Mesothelial cell of epicardium (in vitro differentiated cells): ENCODE results near the gene CSRNP2. TPM values are rescaled to one million over a fixed set of nuclear protein-coding genes. Genes with fewer than 3 reads are reported as not detected.

Experiments
- DNase-seq, 2 experiments: peaks; one replicate each; pipeline ENCODE4 v3.0.0; 2021; ENCODE audit warnings: low spot score in 2 of 2; ENCODE audit not compliant: unreplicated experiment in 2 of 2
- H3K27ac Mint-ChIP-seq: 2 replicates; pipeline ENCODE4 v1.8.0; 2021; ENCODE audit warnings: mixed read lengths
- H3K27me3 Mint-ChIP-seq: 2 replicates; pipeline ENCODE4 v1.8.0; 2021; ENCODE audit warnings: low read depth, mixed read lengths
- H3K36me3 Mint-ChIP-seq: 2 replicates; pipeline ENCODE4 v1.8.0; 2021; ENCODE audit warnings: mixed read lengths
- H3K4me1 Mint-ChIP-seq: 2 replicates; pipeline ENCODE4 v1.8.0; 2021; ENCODE audit warnings: mixed read lengths
- H3K4me3 Mint-ChIP-seq: 2 replicates; pipeline ENCODE4 v1.8.0; 2021; ENCODE audit warnings: mild to moderate bottlenecking, moderate library complexity, mixed read lengths
- H3K9me3 Mint-ChIP-seq: 2 replicates; pipeline ENCODE4 v1.8.0; 2021; ENCODE audit warnings: mixed read lengths
- total RNA-seq: library from RNA; stranded (reverse); gene quantifications from 3 replicates; pipeline ENCODE4 v1.2.1, GENCODE V29; 2021
- TF ChIP-seq, protein P1 (sequence below): fragments of 200-600 bp; sonication (generic); IDR thresholded peaks from one replicate; pipeline ENCODE4 v1.5.0; 2021; ENCODE audit warnings: antibody characterized with exemption; ENCODE audit not compliant: unreplicated experiment

CSRNP2 gene
- total RNA-seq, 1 donor from 2014 or later, result 50.5 TPM

DNA sequence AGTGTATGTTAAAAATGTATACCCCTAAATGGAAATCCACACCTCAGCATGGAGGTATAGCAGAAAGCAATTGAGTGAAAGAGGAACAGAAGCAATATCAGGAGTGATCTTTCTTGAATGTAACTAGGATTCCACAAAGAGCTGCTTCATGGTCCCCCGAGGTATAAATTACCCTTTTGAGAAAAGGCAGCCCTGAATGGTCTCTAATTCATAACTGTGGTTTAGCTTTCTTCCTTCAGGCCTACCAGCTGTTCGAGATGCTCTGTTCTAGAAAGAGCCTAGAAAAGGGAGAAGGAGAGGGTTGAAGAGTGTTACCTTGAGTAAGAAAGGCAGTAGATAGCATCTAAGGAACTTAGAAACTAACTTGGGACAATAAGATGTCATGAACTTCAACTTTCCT lies 42.9 kb upstream of the CSRNP2 start:
- Mint-ChIP-seq H3K27me3 (no peaks in the 10 kb centered on the region), H3K4me3 (no peak overlapping the region), H3K27ac (no peak overlapping the region), H3K9me3 (no peaks in the 10 kb centered on the region), H3K4me1 (peaks cover 15% of the 10 kb centered on the region), H3K36me3 (peaks cover 12% of the 10 kb centered on the region)
- no peak for DNase-seq
- TF ChIP-seq, protein P1, sequence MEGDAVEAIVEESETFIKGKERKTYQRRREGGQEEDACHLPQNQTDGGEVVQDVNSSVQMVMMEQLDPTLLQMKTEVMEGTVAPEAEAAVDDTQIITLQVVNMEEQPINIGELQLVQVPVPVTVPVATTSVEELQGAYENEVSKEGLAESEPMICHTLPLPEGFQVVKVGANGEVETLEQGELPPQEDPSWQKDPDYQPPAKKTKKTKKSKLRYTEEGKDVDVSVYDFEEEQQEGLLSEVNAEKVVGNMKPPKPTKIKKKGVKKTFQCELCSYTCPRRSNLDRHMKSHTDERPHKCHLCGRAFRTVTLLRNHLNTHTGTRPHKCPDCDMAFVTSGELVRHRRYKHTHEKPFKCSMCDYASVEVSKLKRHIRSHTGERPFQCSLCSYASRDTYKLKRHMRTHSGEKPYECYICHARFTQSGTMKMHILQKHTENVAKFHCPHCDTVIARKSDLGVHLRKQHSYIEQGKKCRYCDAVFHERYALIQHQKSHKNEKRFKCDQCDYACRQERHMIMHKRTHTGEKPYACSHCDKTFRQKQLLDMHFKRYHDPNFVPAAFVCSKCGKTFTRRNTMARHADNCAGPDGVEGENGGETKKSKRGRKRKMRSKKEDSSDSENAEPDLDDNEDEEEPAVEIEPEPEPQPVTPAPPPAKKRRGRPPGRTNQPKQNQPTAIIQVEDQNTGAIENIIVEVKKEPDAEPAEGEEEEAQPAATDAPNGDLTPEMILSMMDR, result no peak

DNA sequence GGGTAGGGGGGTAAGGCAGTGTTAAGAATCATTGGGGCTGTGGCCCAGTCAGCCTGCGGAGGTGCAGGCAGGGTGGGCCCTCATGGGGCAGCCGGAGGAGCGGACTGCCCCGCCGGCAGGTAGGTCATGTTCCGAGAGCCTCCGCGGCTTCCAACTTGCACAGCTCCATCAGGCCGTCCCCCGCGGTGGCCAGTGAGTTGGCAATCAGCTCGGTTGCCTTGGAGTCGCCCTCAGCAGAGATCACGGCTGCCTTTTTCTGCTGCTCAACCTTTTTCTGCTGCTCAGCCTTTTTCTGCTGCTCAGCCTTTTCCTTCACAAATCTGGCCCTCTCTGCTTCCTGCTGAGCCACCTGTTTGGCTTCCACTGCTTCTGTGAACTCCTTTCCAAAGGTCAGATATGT lies 41.1 kb upstream of the CSRNP2 start:
- peaks cover 16% of the 10 kb centered on the region for H3K36me3 Mint-ChIP-seq
- no peak overlapping the region for H3K27ac Mint-ChIP-seq
- H3K9me3 Mint-ChIP-seq, result no peaks in the 10 kb centered on the region
- no peaks in the 10 kb centered on the region for H3K27me3 Mint-ChIP-seq
- TF ChIP-seq, protein P1, result no peak
- no peak for DNase-seq
- no peak overlapping the region for H3K4me3 Mint-ChIP-seq
- peaks cover 15% of the 10 kb centered on the region for H3K4me1 Mint-ChIP-seq

DNA sequence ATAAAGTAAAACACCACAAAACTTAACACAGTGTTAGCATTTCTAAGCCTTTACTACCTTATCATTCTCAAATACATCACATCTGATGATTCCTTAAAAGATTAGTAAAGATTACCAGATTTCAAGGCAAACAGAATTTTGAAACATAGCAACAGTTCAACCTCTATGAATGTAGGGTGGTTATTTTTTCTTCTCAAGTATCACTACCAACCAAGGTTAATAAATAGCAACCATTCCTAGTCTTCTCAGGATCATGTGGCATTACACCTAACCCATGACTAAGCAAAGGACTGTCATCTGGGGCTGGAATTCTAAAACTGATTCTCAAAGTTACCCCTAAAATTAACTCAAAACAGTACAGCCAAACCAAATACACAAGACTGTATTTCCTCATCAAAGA lies 39.4 kb upstream of the CSRNP2 start:
- Mint-ChIP-seq H3K36me3 (peaks cover 27% of the 10 kb centered on the region), H3K27me3 (no peaks in the 10 kb centered on the region), H3K27ac (peak overlapping the region; percentile 2), H3K9me3 (peaks cover 7% of the 10 kb centered on the region), H3K4me1 (peaks cover 9% of the 10 kb centered on the region), H3K4me3 (no peak overlapping the region)
- no peak for DNase-seq
- TF ChIP-seq, protein P1, result no peak

DNA sequence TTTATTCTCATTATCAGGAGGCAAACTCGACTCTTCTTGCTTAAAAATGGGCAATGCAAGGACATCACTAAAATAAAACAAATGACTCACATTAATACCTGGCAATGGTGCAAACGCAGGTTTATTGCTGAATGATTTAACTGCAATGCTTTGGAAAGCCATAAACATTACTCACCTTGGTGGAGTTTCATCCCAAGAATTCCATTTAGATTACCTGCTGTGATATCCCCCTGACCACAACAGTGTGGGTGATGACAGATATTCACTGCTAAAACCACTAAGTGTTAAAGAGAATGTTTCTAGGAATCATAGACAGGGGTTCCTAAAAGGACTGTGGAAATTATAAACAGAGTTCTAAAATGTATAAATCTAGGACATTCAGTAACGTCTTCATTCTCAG lies 35.3 kb upstream of the CSRNP2 start:
- DNase-seq, result no peak

DNA sequence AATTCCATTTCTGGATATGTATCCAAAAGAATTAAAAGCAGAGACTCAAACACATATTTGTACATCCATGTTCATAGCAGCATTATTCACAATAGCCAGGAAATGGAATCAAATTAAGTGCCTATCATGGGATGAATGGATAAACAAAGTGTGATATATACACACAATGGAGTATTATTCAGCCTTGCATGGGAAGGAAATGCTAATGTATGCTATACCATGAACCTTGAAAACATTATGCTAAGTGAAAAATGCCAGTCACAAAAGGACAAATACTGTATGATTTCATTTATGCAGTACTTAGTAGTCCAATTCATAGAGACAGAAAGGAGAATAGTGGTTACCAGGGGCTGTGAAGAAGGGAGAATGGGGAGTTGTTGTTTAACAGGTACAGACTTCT lies 32.1 kb upstream of the CSRNP2 start:
- Mint-ChIP-seq H3K4me1 (no peaks in the 10 kb centered on the region), H3K27ac (peak overlapping the region; percentile 1), H3K27me3 (no peaks in the 10 kb centered on the region), H3K4me3 (no peak overlapping the region), H3K36me3 (peaks cover 49% of the 10 kb centered on the region), H3K9me3 (peaks cover 7% of the 10 kb centered on the region)
- TF ChIP-seq, protein P1, result no peak
- DNase-seq, result no peak

More for the DNA sequence above, 35.3 kb upstream of the CSRNP2 start:
- Mint-ChIP-seq H3K36me3 (peaks cover 35% of the 10 kb centered on the region), H3K4me3 (no peak overlapping the region), H3K27ac (no peak overlapping the region), H3K27me3 (no peaks in the 10 kb centered on the region), H3K4me1 (no peaks in the 10 kb centered on the region), H3K9me3 (peaks cover 7% of the 10 kb centered on the region)
- TF ChIP-seq, protein P1, result no peak

DNA sequence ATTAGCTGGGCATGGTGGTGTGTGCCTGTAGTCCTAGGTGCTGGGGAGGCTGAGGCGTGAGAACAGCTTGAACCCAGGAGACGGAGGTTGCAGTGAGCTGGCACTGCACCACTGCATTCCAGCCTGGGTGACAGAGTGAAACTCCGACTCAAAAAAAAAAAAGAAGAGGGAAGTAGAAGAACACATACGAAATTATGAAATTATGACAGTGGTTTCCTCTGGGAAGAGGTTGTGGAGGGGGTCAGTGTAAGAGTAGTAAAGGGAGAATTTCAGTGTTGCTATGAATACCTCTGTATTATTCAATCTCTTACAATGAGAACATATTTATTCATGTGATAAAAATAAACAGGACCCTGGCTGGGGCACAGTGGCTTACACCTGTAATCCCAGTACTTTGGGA lies 24.7 kb upstream of the CSRNP2 start:
- Mint-ChIP-seq H3K36me3 (peaks cover 46% of the 10 kb centered on the region), H3K4me1 (no peaks in the 10 kb centered on the region), H3K4me3 (no peak overlapping the region), H3K27me3 (no peaks in the 10 kb centered on the region), H3K27ac (no peak overlapping the region), H3K9me3 (no peaks in the 10 kb centered on the region)
- no peak for DNase-seq
- TF ChIP-seq, protein P1, result no peak
